ENCODE data around the gene ANKS3. TPM values are rescaled to one million over a fixed set of nuclear protein-coding genes. Genes with fewer than 3 reads are reported as not detected.

Gene ANKS3
- total RNA-seq, 1 donor: 39.4 TPM

DNA sequence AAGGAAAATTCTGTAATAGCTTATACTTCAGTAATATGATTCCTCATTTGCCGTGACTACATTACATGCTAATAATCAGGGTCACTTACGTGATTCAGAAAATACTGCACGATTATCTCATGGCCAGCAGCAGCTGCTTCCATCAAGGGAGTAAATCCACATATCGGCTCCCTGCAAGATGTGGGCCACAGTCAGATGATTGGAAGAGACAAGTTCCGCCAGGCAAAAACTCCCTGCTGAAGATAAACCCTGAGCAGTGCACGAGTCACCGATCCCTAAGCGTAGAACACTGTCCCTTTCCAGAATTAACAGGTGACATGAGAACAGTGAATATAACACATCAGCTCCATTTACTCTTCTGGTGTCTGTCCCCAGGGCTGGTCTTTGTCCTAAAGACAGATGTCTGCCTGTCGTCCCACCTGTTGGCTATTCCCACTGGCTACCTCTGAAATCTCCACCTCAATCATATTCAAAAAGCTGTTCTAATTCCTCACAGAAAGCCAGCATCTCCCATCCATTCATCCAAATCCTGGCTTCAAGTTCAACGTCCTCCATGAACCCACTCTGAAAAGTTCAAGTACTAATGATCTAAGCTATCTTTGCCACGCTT, 9.3 kb downstream of the ANKS3 start:
- peak; percentile 18 for DNase-seq (ENCODE audit: insufficient read length, low spot score, missing footprints)
- H3K9me3 ChIP-seq (ENCODE audit: low read depth, low read length): no peaks in the 10 kb centered on the region
- H3K27me3 ChIP-seq (ENCODE audit: insufficient read depth, low read length): no peaks in the 10 kb centered on the region
- H4K20me1 ChIP-seq (ENCODE audit: insufficient read depth, low read length): no peaks in the 10 kb centered on the region
- no peaks in the 10 kb centered on the region for H3K4me1 ChIP-seq (ENCODE audit: insufficient read depth, low read length)
- H3K27ac ChIP-seq (ENCODE audit: low read depth, low read length): no peak overlapping the region
- H2AFZ ChIP-seq (ENCODE audit: low read length): no peak overlapping the region
- H3K4me2 ChIP-seq (ENCODE audit: insufficient read depth, low read length): no peak overlapping the region
- H3K79me2 ChIP-seq (ENCODE audit: insufficient read depth, low read length): peaks cover 3% of the 10 kb centered on the region
- no peak for TF ChIP-seq CTCF (IDR thresholded peaks at IDR 0.05; ENCODE audit: extremely low read depth, low read depth, low read length)
- H3K36me3 ChIP-seq (ENCODE audit: insufficient read depth, low read length): peaks cover 35% of the 10 kb centered on the region
- H3K4me3 ChIP-seq (ENCODE audit: insufficient read depth, low read length): no peak overlapping the region

DNA sequence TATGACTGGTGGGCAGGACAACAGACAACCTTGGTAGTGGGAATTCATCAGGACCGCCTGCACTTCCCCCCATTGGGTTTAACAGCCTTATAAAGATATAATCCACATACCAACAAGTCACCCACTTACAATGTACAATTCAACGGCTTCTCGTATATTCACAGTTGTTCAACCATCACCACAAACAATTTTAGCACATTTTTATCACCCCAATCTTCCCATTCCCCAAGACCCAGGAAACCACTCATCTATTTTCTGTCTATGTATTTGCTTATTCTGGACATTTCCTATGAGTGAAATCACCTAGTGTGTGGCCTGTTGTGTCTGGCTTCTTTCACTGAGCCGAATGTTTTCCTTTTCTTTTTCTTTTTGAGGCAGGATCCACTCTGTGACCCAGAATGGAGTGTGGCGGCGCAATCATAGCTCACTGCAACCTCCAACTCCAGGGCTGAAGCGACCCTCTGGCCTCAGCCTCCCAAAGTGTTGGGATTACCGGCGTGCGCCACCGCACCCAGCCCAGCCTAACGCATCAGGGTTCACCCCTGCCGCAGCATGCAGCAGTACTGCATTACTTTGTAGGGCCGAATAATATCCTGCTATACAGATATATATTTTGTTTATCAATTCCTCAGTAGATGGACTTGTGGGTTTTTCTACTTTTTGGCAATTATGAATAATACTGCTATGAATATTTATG, 10.9 kb downstream of the ANKS3 start:
- Histone ChIP-seq H3K79me2 (ENCODE audit: insufficient read depth, low read length) (no peaks in the 10 kb centered on the region), H3K4me1 (ENCODE audit: insufficient read depth, low read length) (no peaks in the 10 kb centered on the region), H3K4me2 (ENCODE audit: insufficient read depth, low read length) (no peak overlapping the region), H3K27me3 (ENCODE audit: insufficient read depth, low read length) (no peaks in the 10 kb centered on the region), H3K4me3 (ENCODE audit: insufficient read depth, low read length) (no peak overlapping the region), H3K27ac (ENCODE audit: low read depth, low read length) (no peak overlapping the region), H2AFZ (ENCODE audit: low read length) (no peak overlapping the region), H4K20me1 (ENCODE audit: insufficient read depth, low read length) (no peaks in the 10 kb centered on the region), H3K9me3 (ENCODE audit: low read depth, low read length) (no peaks in the 10 kb centered on the region), H3K36me3 (ENCODE audit: insufficient read depth, low read length) (peaks cover 24% of the 10 kb centered on the region)
- DNase-seq (ENCODE audit: insufficient read length, low spot score, missing footprints): peak; percentile 5
- no peak for TF ChIP-seq CTCF (IDR thresholded peaks at IDR 0.05; ENCODE audit: extremely low read depth, low read depth, low read length)

GRCh38 chr16:4718466-4718865, 15.6 kb downstream of the ANKS3 start:
- no peak for DNase-seq (ENCODE audit: insufficient read length, low spot score, missing footprints)
- no peaks in the 10 kb centered on the region for H3K79me2 ChIP-seq (ENCODE audit: insufficient read depth, low read length)
- H3K4me1 ChIP-seq (ENCODE audit: insufficient read depth, low read length): no peaks in the 10 kb centered on the region
- H3K9me3 ChIP-seq (ENCODE audit: low read depth, low read length): no peaks in the 10 kb centered on the region
- H3K27ac ChIP-seq (ENCODE audit: low read depth, low read length): no peak overlapping the region
- H4K20me1 ChIP-seq (ENCODE audit: insufficient read depth, low read length): no peaks in the 10 kb centered on the region
- no peak for TF ChIP-seq CTCF (IDR thresholded peaks at IDR 0.05; ENCODE audit: extremely low read depth, low read depth, low read length)
- peaks cover 20% of the 10 kb centered on the region for H3K36me3 ChIP-seq (ENCODE audit: insufficient read depth, low read length)
- H3K27me3 ChIP-seq (ENCODE audit: insufficient read depth, low read length): no peaks in the 10 kb centered on the region
- no peak overlapping the region for H3K4me2 ChIP-seq (ENCODE audit: insufficient read depth, low read length)
- no peak overlapping the region for H2AFZ ChIP-seq (ENCODE audit: low read length)
- no peak overlapping the region for H3K4me3 ChIP-seq (ENCODE audit: insufficient read depth, low read length)

DNA sequence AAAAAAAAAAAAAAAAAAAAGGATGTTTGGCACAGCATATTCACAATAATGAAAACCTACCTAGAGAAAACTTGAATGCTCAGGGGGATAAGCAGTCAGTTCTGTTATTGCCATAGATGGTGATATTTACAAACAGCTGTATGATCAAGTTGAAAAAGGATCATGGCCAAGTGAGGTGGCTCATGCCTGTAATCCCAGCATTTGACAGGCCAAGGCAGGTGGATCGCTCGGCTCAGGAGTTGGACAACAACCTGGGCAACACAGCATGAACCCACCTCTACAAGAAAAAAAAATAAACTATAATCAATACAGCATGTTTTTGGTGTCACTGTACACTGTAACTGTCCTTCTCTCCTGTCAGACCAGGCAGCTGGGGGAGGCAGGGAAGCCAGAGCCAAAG, 19.1 kb downstream of the ANKS3 start:
- no peak for DNase-seq (ENCODE audit: insufficient read length, low spot score, missing footprints)
- no peak overlapping the region for H3K27ac ChIP-seq (ENCODE audit: low read depth, low read length)
- H3K79me2 ChIP-seq (ENCODE audit: insufficient read depth, low read length): no peaks in the 10 kb centered on the region
- TF ChIP-seq CTCF (IDR thresholded peaks at IDR 0.05; ENCODE audit: extremely low read depth, low read depth, low read length): no peak
- H3K4me3 ChIP-seq (ENCODE audit: insufficient read depth, low read length): no peak overlapping the region
- peaks cover 31% of the 10 kb centered on the region for H3K36me3 ChIP-seq (ENCODE audit: insufficient read depth, low read length)
- H3K4me1 ChIP-seq (ENCODE audit: insufficient read depth, low read length): no peaks in the 10 kb centered on the region
- no peak overlapping the region for H2AFZ ChIP-seq (ENCODE audit: low read length)
- H3K9me3 ChIP-seq (ENCODE audit: low read depth, low read length): no peaks in the 10 kb centered on the region
- no peak overlapping the region for H3K4me2 ChIP-seq (ENCODE audit: insufficient read depth, low read length)
- no peaks in the 10 kb centered on the region for H3K27me3 ChIP-seq (ENCODE audit: insufficient read depth, low read length)
- no peaks in the 10 kb centered on the region for H4K20me1 ChIP-seq (ENCODE audit: insufficient read depth, low read length)
